IMR-90 (cell line): ENCODE measurements around the gene GPR82.

Experiments used
- POLR2A ChIP-seq: IDR thresholded peaks from 2 replicates; pipeline ENCODE4 v1.6.1; 2012; ENCODE audit warnings: mild to moderate bottlenecking, low read depth, low read length
- RFX5 ChIP-seq: IDR thresholded peaks from 2 replicates; pipeline ENCODE4 v1.8.0; 2012; ENCODE audit warnings: low read depth, mild to moderate bottlenecking, low read length, moderate library complexity
- TF ChIP-seq, protein P1 (sequence below): conservative IDR thresholded peaks from 2 replicates; pipeline ENCODE4 v1.5.1; 2012; ENCODE audit warnings: mild to moderate bottlenecking, low read depth, low read length, improper control_type of control experiment
- TF ChIP-seq, protein P2 (sequence below): fragments of 150-350 bp; IDR thresholded peaks from 2 replicates; pipeline ENCODE4 v1.6.1; 2017; ENCODE audit warnings: mild to moderate bottlenecking, antibody characterized with exemption, low read length, low read depth

GRCh38 chrX:41750716-41751115, 26.7 kb downstream of the GPR82 start:
- TF ChIP-seq, protein P1, sequence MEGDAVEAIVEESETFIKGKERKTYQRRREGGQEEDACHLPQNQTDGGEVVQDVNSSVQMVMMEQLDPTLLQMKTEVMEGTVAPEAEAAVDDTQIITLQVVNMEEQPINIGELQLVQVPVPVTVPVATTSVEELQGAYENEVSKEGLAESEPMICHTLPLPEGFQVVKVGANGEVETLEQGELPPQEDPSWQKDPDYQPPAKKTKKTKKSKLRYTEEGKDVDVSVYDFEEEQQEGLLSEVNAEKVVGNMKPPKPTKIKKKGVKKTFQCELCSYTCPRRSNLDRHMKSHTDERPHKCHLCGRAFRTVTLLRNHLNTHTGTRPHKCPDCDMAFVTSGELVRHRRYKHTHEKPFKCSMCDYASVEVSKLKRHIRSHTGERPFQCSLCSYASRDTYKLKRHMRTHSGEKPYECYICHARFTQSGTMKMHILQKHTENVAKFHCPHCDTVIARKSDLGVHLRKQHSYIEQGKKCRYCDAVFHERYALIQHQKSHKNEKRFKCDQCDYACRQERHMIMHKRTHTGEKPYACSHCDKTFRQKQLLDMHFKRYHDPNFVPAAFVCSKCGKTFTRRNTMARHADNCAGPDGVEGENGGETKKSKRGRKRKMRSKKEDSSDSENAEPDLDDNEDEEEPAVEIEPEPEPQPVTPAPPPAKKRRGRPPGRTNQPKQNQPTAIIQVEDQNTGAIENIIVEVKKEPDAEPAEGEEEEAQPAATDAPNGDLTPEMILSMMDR = no peak
- no peak for TF ChIP-seq POLR2A
- TF ChIP-seq, protein P2, sequence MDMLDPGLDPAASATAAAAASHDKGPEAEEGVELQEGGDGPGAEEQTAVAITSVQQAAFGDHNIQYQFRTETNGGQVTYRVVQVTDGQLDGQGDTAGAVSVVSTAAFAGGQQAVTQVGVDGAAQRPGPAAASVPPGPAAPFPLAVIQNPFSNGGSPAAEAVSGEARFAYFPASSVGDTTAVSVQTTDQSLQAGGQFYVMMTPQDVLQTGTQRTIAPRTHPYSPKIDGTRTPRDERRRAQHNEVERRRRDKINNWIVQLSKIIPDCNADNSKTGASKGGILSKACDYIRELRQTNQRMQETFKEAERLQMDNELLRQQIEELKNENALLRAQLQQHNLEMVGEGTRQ = no peak
- TF ChIP-seq RFX5 = no peak
